IPS-20b (cell line): ENCODE measurements around the gene MOB3B.

ENCODE experiments used
- H3K27ac ChIP-seq: one replicate; pipeline ENCODE4 v1.5.1; 2013; ENCODE audit warnings: low read length
- H3K27me3 ChIP-seq: 2 replicates; pipeline ENCODE4 v1.6.1; 2013; ENCODE audit warnings: mild to moderate bottlenecking, low read length, inconsistent platforms; ENCODE audit not compliant: insufficient read depth
- H3K36me3 ChIP-seq: 2 replicates; pipeline ENCODE4 v1.6.1; 2013; ENCODE audit warnings: low read depth, mild to moderate bottlenecking, inconsistent platforms, low read length, moderate library complexity; ENCODE audit not compliant: insufficient read depth
- H3K4me1 ChIP-seq: 2 replicates; pipeline ENCODE4 v1.6.1; 2013; ENCODE audit warnings: mild to moderate bottlenecking, control low read depth, inconsistent platforms, low read length, moderate library complexity; ENCODE audit not compliant: insufficient read depth
- H3K4me3 ChIP-seq: 2 replicates; pipeline ENCODE4 v1.5.1; 2013; ENCODE audit warnings: mild to moderate bottlenecking, low read length, inconsistent platforms
- H3K9ac ChIP-seq: 2 replicates; pipeline ENCODE4 v1.6.1; 2013; ENCODE audit warnings: low read depth, mild to moderate bottlenecking, inconsistent platforms, low read length, moderate library complexity
- H3K9me3 ChIP-seq: 2 replicates; pipeline ENCODE4 v1.6.1; 2013; ENCODE audit warnings: mild to moderate bottlenecking, low read depth, low read length, inconsistent platforms; ENCODE audit not compliant: insufficient read depth

MOB3B gene

DNA sequence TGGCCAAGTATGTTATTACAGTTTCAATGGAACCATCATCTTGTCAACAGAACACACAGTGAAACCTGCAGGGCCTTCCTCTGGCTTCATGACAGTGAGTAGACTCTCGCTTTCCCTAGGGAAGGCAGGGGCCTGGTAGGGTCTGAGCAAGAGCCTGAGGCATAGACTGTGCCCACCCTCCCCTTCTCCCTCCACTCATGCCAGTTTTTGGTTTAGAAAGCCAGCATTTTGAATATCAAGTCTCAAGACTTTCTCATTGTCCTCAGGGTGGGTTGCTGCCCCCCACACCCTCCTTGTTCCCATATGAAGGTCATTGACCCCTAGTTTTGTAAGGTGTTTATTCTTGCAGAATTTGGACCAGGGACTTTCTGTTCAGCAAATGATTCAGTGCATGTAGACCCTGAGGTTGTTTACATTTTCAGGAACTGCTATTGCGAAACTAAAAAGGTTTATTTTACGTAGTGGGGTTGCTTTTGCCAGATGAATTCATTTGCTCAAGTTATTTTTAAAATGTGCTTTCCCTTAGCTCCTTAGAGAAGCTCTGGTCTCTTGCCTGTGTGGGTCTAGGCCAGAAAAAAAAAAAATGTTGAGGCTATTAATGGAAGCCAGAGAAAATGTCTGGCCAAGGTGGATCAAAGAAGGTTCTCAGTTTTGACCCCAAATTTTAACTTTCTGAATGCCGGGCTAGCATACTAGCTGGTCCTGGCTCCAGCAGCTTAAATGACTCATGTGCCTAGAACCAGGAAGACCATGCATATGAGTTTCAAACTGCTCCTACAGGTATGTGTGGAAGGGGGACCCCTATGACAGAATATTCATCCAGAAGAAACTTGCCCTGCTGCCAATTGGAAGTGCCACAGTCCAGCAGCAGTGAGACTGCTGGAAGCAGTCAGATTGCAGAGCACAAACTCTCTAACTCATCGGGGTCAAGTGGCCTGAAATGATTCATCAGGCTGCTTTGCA lies 10.1 kb upstream of the MOB3B start:
- Histone ChIP-seq H3K9me3 (no peaks in the 10 kb centered on the region), H3K27me3 (no peaks in the 10 kb centered on the region), H3K36me3 (peaks cover 8% of the 10 kb centered on the region), H3K4me1 (0 out of 2 replicates have a peak, but pooled peaks cover 5% of the 10 kb centered on the region), H3K9ac (no peak overlapping the region), H3K27ac (no peak overlapping the region), H3K4me3 (no peak overlapping the region)

DNA sequence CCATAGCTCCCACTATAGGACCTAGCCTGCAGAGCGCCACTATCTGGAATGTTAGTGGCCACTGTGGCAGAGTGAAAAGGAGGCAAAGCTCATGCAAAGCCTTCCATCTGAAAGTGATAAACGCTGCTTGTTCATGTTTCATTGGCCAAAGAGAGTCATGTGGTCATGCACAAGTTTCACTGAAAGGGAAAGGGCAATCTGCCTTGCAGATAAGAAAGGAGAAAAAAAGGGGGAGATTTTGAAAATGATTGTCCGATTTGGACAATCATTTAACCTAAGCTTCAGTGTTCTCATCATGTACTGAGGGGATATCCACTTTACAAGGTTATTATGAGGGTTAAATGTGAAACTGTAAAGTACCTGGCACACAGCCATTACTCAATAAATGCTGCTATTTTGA lies 9.0 kb upstream of the MOB3B start:
- 0 out of 2 replicates have a peak, but pooled peaks cover 5% of the 10 kb centered on the region for H3K4me1 ChIP-seq
- no peaks in the 10 kb centered on the region for H3K27me3 ChIP-seq
- H3K36me3 ChIP-seq = no peaks in the 10 kb centered on the region
- H3K9ac ChIP-seq = no peak overlapping the region
- no peaks in the 10 kb centered on the region for H3K9me3 ChIP-seq
- no peak overlapping the region for H3K27ac ChIP-seq
- no peak overlapping the region for H3K4me3 ChIP-seq

DNA sequence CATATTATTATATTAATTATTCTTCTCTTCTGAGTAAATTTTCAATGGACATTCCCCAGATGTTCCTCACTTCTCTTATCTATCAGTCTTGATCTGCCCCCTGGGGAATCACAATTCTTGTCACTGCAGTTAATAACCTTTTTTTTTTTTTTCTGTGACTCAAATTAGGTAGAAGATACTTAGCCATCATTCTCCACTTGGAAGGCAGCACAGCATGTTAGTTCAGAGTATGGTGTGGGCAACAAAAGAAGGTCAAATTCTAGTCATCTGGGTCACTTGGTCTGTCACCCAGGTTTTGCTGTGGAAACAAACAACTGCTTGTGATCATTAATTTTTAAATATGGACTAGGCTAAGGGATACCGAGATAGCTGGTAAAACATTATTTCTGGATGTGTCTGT lies 8.1 kb upstream of the MOB3B start:
- Histone ChIP-seq H3K4me3 (no peak overlapping the region), H3K27ac (no peak overlapping the region), H3K36me3 (no peaks in the 10 kb centered on the region), H3K4me1 (0 out of 2 replicates have a peak, but pooled peaks cover 5% of the 10 kb centered on the region), H3K27me3 (no peaks in the 10 kb centered on the region), H3K9ac (no peak overlapping the region), H3K9me3 (no peaks in the 10 kb centered on the region)

DNA sequence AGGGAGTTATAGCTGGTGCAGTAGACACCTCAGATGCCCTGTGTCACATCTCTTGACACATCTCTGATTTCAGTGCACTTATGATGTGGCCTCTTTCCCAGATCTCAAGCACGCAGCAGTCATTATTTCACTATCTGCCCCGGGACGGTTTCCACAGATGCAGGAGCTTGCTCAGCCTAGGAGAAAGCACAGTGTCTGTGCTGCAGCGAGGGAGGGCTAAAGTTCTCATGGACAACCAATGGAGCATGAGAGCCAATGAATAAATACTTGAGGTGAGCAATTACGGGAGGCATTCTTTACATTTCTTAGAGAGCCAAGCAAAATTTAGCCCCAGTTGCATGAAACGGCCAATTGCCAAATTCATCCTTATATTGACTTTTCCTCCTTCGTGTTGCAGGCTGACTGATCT lies 7.4 kb upstream of the MOB3B start:
- Histone ChIP-seq H3K27me3 (no peaks in the 10 kb centered on the region), H3K9ac (no peak overlapping the region), H3K4me1 (0 out of 2 replicates have a peak, but pooled peaks cover 5% of the 10 kb centered on the region), H3K4me3 (no peak overlapping the region), H3K9me3 (no peaks in the 10 kb centered on the region), H3K36me3 (no peaks in the 10 kb centered on the region), H3K27ac (no peak overlapping the region)

DNA sequence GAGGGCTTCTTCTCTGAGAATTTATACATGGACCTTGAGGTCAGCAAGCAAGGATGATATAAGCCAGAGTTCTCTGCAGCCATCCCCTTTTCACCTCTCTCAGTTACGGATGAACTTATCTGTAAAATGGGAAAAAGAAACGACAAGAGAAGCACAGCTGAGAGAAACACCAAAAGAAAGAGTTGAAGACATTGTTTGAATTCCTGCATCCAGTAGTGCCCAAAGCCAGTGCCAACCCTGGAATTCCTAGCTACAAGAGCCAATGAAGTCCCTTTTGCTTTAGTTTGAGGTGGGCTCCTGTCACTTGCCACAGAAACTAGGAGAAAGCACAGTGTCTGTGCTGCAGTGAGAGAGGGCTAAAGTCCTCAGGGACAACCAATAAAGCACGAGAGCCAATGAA lies 6.6 kb upstream of the MOB3B start:
- Histone ChIP-seq H3K4me1 (0 out of 2 replicates have a peak, but pooled peaks cover 5% of the 10 kb centered on the region), H3K9me3 (no peaks in the 10 kb centered on the region), H3K4me3 (no peak overlapping the region), H3K36me3 (no peaks in the 10 kb centered on the region), H3K9ac (no peak overlapping the region), H3K27ac (no peak overlapping the region), H3K27me3 (no peaks in the 10 kb centered on the region)

DNA sequence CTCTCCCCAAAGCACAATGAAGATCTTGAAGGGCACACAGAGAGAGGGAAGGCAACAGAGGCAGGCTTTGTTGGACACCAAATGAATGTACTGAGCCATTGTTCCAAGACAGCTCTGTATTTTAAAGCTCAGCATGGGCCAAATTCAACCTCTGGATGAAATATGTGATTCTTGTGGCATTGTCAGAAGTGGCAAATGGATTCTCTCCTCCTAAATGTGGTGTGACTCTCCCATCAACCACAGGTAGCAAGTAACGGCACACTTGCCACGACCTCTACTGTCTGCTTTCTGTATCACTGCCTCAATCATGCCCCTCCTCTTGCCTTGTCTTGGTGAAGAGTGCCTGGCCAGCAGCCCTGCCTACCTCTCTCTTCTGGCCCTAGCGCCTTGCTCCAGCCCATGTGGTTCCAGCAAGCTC lies 6.1 kb upstream of the MOB3B start:
- H3K36me3 ChIP-seq = no peaks in the 10 kb centered on the region
- 0 out of 2 replicates have a peak, but pooled peaks cover 5% of the 10 kb centered on the region for H3K4me1 ChIP-seq
- H3K27me3 ChIP-seq = no peaks in the 10 kb centered on the region
- H3K9me3 ChIP-seq = no peaks in the 10 kb centered on the region
- H3K9ac ChIP-seq = no peak overlapping the region
- no peak overlapping the region for H3K27ac ChIP-seq
- H3K4me3 ChIP-seq = no peak overlapping the region

DNA sequence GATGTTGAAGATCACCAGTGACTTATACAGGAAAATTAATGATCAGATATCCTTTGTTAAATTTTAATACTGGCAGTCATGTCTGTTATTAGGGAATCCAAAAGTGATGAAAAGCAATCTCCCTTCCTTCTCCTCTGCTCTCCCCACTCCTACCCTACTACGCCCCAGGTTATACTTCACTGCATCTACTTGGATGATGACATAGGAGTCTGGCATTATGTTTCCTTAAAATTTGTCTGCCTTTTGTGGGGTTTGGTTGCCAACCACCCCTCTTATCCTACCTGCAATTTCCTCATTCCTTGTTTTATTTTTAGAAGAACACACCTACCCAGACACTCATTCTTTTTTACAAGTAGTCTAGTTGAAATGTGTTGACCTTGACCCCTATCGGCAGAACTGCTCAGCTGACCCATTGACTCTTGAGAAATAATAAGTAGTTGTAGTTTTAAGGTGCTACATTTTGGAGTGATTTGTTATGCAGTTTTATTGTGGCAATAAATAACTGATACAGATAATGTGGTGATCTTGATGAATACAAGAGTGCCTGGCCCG lies 5.1 kb upstream of the MOB3B start:
- no peak overlapping the region for H3K9ac ChIP-seq
- H3K36me3 ChIP-seq = no peaks in the 10 kb centered on the region
- H3K27me3 ChIP-seq = no peaks in the 10 kb centered on the region
- H3K4me1 ChIP-seq = peaks cover 3% of the 10 kb centered on the region; the same call in 1 of the 2 replicates
- no peaks in the 10 kb centered on the region for H3K9me3 ChIP-seq
- no peak overlapping the region for H3K27ac ChIP-seq
- H3K4me3 ChIP-seq = no peak overlapping the region

DNA sequence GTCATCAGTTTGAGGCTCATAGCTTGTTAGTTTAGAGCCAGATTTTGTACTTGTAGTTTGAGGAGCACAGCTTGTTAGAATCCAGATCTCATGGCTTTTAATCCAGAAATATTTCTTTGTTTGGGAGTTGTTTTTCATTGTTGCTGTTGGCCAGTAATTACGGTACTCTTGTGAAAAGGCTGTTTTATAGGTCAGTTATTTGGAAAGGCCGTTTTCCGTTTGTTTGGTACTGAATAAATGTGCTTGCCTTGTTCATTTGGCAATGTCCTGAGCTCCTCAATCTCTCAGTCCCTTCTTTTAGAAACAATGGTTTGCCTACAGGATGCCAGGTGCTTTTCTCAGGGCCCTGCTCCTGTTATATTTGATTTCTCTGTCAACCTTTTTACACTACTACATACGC lies 4.5 kb upstream of the MOB3B start:
- Histone ChIP-seq H3K27ac (no peak overlapping the region), H3K27me3 (no peaks in the 10 kb centered on the region), H3K9me3 (no peaks in the 10 kb centered on the region), H3K4me1 (peaks cover 3% of the 10 kb centered on the region; the same call in 1 of the 2 replicates), H3K4me3 (no peak overlapping the region), H3K36me3 (no peaks in the 10 kb centered on the region), H3K9ac (no peak overlapping the region)

DNA sequence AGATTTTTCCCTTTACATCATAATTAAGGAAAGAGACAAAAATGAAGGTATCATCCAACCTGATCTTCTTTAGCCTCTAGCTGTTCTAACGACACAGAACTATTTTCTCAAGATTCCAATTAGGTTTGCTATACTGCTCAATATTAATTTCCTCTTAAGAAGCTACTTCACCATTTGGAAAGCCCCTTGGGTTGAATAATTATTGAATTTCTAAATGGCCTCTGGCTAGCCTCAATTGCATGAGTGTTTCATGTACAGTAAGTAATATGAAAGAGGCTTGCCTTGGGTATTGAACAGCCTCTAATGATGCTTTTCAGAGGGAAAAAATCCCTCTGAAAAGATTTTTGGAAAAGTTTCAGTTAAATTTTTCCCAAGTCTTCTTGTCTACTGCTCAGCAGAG lies 3.7 kb upstream of the MOB3B start:
- Histone ChIP-seq H3K36me3 (no peaks in the 10 kb centered on the region), H3K9ac (no peak overlapping the region), H3K4me1 (peaks cover 3% of the 10 kb centered on the region; the same call in 1 of the 2 replicates), H3K27ac (no peak overlapping the region), H3K9me3 (no peaks in the 10 kb centered on the region), H3K4me3 (no peak overlapping the region), H3K27me3 (no peaks in the 10 kb centered on the region)

DNA sequence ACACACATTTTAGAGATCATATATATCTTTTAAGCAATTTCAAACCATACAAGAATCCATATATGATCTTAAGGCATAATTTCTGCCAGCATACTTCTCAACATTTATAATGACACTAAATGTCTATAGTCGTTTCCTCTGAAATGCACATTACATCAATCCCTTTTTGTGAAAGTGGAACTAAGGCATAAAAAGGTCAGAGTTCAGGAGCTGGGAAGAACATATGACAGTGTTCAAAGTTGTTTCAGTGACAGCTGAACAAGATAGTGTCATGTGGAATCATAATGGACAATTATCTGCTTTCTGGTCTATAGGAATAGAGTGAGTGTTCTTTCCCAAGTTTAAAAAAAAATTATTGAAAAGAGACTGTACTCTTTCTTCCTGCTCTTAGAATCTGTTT lies 2.4 kb upstream of the MOB3B start:
- Histone ChIP-seq H3K4me3 (no peak overlapping the region), H3K9ac (no peak overlapping the region), H3K27ac (no peak overlapping the region), H3K36me3 (no peaks in the 10 kb centered on the region), H3K27me3 (peaks cover 10% of the 10 kb centered on the region), H3K9me3 (no peaks in the 10 kb centered on the region), H3K4me1 (peaks cover 11% of the 10 kb centered on the region)

DNA sequence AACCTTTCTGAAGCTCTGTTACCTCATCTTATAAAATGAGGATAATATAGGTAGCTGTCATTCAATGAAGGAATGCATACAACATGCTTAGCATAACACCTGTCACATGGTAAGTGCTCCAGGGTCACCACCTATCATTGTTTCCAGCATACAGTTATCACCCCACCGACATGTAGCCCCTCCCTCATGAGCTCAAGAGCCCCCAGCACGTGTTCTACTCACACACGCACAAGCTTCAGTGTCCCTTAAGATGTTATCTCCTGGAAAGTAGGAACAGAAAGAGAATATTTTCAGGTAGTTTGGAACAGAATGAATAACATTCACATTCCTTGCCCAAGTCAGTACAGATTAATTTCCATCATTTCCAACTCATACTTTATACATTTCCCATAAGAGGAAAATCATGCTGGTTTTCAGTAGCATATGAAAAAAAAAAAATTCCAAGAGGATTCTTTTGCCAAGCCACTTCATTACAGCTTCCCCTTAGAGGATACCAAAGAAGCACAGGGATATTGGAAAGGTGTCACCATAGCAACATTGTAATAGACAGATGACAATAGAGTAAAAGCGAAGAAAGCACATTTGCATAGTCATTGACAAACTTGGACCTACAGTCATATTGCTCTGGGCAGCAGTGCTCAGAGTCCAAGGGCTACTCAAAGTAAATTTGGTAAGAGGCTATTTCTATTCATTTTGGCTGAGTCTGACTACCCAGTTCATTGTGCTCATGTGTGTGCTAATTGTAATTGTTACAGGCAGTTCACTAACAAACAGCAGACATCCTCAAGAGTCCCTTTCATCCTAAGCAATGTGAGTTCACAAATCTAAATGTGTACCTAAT lies 1.5 kb upstream of the MOB3B start:
- H3K9me3 ChIP-seq = no peaks in the 10 kb centered on the region
- no peak overlapping the region for H3K4me3 ChIP-seq
- peaks cover 17% of the 10 kb centered on the region for H3K4me1 ChIP-seq
- H3K36me3 ChIP-seq = no peaks in the 10 kb centered on the region
- peaks cover 14% of the 10 kb centered on the region for H3K27me3 ChIP-seq
- H3K9ac ChIP-seq = no peak overlapping the region
- H3K27ac ChIP-seq = no peak overlapping the region
